Left kidney (tissue), 2 donors: Measurements from ENCODE around the gene MAP4K3. TPM values are rescaled to one million over a fixed set of nuclear protein-coding genes. Genes with fewer than 3 reads are reported as not detected.
"Not testable (repeated sequence)": the region's sequence is repeated elsewhere in the genome, so short reads cannot be mapped to it uniquely, and the experiment has no call there.

ENCODE experiments used
- DNase-seq: peaks from one replicate; pipeline ENCODE4 v3.0.0-alpha.2; 2013
- polyA plus RNA-seq: library from polyadenylated mRNA; unstranded; fragments of 120-200 nt; gene quantifications from one replicate; pipeline ENCODE4 v1.2.1, GENCODE V29; 2013; ENCODE audit not compliant: insufficient read length

MAP4K3 gene
- polyA plus RNA-seq, 1 donor: 98.1 TPM

- not testable (repeated sequence) for DNase-seq
These were observed 192.7 kb downstream of the MAP4K3 start for GRCh38 chr2:39244241-39244862.

GRCh38 chr2:39243469-39244123 lies 193.5 kb downstream of the MAP4K3 start, which contains the start of gene CDKL4:
TSS of gene CDKL4 (minus strand) at chr2:39243970.
- DNase-seq: no peak

DNA sequence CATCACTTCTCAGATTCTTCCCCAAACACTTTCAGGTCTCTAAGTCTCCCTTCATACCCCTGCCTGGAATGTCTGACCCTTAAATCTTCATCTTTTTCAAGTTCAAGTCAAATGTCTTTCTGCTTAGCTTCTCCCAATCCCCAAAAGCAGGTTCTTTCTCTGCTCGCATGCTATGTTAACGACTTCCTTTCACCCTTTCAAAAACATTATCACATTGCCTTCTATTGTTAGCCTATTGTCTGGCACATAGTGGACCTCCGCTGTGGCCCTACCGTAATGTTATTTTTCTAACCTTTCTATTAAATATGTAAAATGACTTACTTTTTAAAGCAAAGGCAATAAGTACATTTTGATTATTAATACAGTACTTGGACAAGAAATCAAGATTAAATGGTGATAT lies 195.5 kb downstream of the MAP4K3 start:
- DNase-seq: no peak

- no peak for DNase-seq
These were observed 196.3 kb downstream of the MAP4K3 start for GRCh38 chr2:39240758-39241157.

DNA sequence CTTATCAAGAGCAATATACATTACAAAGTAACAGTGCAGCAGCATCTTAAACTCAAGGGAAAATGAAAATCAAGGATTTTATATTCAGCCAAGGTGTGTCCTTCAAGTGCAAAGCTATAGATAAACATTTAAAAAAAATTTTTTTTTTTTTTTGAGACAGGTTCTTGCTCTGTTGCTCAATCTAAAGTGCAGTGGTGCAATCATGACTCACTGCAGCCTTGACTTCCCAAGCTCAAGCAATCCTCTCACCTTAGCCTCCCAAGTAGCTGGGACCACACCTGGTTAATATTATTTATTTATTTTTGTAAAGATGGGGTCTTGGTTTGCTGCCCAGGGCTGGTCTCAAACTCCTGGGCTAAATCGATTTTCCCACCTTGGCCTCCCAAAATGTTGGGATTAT lies 202.3 kb downstream of the MAP4K3 start:
- no peak for DNase-seq

GRCh38 chr2:39232141-39232540 lies 204.9 kb downstream of the MAP4K3 start:
- DNase-seq: no peak

- no peak for DNase-seq
These were observed 208.5 kb downstream of the MAP4K3 start for GRCh38 chr2:39228413-39229209.

- DNase-seq: peak; percentile 69
These were observed 209.3 kb downstream of the MAP4K3 start for GRCh38 chr2:39227628-39228412.

- no peak for DNase-seq
These were observed 211.5 kb downstream of the MAP4K3 start for GRCh38 chr2:39225567-39225966.

GRCh38 chr2:39223909-39224308 lies 213.2 kb downstream of the MAP4K3 start:
- DNase-seq: no peak

- DNase-seq: no peak
These were observed 215.6 kb downstream of the MAP4K3 start for GRCh38 chr2:39221459-39221858.

- no peak for DNase-seq
These were observed 216.9 kb downstream of the MAP4K3 start for GRCh38 chr2:39220136-39220535.

DNA sequence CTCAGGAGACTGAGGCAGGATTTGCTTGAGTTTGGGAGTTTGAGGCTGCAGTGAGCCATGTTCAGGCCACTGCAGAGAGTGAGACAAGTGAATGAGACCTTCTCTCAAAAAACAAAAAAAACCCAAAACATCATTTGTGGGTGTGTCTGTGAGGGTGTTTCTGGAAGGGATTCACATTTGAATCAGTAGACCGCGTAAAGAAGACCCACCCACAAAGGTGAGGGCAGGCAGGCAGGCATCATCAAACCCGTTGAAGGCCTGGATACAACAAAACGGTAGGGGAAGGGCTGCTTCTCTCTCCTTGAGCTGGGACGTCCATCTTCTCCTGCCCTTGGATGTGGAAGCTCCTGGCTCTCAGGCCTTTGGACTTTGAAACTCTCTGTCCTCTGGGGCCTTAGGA lies 218.7 kb downstream of the MAP4K3 start:
- DNase-seq: no peak

GRCh38 chr2:39217192-39217550 lies 219.9 kb downstream of the MAP4K3 start:
- DNase-seq: no peak

- no peak for DNase-seq
These were observed 220.5 kb downstream of the MAP4K3 start for GRCh38 chr2:39216346-39217191.

- DNase-seq: no peak
These were observed 221.5 kb downstream of the MAP4K3 start for GRCh38 chr2:39215545-39215944.

GRCh38 chr2:39213015-39213414 lies 224.1 kb downstream of the MAP4K3 start:
- DNase-seq: no peak

- no peak for DNase-seq
These were observed 226.2 kb downstream of the MAP4K3 start for GRCh38 chr2:39210846-39211245.

GRCh38 chr2:39203382-39203781 lies 233.7 kb downstream of the MAP4K3 start:
- DNase-seq: no peak

DNA sequence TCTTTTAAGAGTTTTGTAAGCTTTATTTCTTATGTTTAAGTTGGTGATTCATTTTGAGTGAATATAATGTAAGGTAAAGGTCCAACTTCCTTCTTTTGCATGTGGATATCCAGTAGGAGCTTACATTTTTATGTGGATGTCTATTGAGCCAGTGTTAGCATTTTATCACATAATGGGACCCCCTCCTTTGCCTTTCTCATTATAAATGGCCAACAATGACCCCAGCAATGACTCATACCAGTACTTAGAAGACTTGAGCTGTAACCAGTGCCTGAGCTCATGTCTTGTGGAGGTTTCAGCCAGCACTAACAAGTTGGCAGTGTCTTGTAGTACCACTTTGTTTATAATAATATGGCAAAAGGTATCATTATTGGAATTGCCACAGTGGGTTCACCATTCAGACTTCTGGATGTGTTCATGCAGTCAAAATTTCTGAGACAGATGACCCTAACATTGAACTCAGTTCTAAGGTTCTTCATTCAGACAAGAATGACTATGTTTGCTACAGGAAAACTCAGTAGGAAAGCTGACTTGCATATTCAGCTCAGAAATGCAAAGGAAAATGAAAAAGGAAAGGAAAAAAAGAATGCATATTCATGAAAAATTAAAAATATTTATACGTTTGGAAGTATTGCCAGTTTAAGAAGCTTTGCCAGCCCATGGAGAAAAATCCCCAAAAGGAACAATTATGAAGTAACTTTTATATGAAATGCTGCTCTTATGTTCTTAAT lies 234.3 kb downstream of the MAP4K3 start:
- no peak for DNase-seq
